NCI-H146 treated with DMSO at 0.1 percent for 48 hours (cell line): ENCODE results near the gene OLAH.

ENCODE experiments used
- DNase-seq: peaks from one replicate; lab custom pipeline; 2025; ENCODE audit not compliant: unreplicated experiment; lab: John Stamatoyannopoulos, UW

Gene OLAH

DNA sequence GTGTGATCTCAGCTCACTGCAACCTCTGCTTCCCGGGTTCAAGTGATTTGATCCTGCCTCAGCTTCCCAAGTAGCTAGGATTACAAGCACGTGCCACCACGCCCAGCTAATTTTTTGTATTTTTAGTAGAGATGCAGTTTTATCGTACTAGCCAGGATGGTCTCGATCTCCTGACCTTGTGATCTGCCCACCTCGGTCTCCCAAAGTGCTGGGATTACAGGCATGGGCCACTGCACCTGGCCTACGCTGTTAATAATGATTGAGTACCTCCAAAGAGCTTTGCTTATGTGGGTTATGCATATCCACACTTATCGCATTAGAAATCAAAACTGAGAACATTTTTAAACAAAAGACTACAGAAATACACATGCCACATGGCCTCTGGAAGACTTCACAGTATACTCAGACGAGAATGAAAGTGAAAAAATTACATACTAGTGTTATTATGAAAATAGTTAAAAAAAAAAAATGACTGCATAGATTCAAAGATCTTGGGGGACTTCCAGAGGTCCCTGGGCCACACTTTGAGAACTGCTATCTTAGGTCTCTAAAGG is 78.8 kb downstream of the OLAH start:
- DNase-seq = no peak
